HG02588 (cell line): ENCODE data around the gene ZFP69B.

Experiments used
- ATAC-seq: cut with Tn5 transposase; IDR thresholded peaks from one replicate; pipeline ENCODE4 v1.9.1; 2021; ENCODE audit warnings: mild to moderate bottlenecking, moderate library complexity; ENCODE audit not compliant: unreplicated experiment

Gene ZFP69B

GRCh38 chr1:40449684-40450494, at the start of gene ZFP69B:
ZFP69B (plus strand) TSS chr1:40450476; CDS start chr1:40450962, 486 bp downstream.
- peak; percentile 82 for ATAC-seq

- no peak for ATAC-seq
These were observed 48.6 kb upstream of the ZFP69B start for GRCh38 chr1:40401473-40402201.

- no peak for ATAC-seq
These were observed 45.4 kb upstream of the ZFP69B start for GRCh38 chr1:40404670-40405462.

GRCh38 chr1:40405812-40406211, 44.5 kb upstream of the ZFP69B start:
- ATAC-seq = no peak

- no peak for ATAC-seq
These were observed 42.8 kb upstream of the ZFP69B start for GRCh38 chr1:40407453-40407852.

GRCh38 chr1:40409467-40409866, 40.8 kb upstream of the ZFP69B start:
- ATAC-seq = no peak

GRCh38 chr1:40411294-40411693, 39.0 kb upstream of the ZFP69B start:
- ATAC-seq = no peak

GRCh38 chr1:40411843-40412242, 38.4 kb upstream of the ZFP69B start:
- ATAC-seq = no peak

- ATAC-seq = no peak
These were observed 36.6 kb upstream of the ZFP69B start for GRCh38 chr1:40413527-40414252.

GRCh38 chr1:40414331-40414730, 35.9 kb upstream of the ZFP69B start:
- ATAC-seq = no peak

- ATAC-seq = no peak
These were observed 33.6 kb upstream of the ZFP69B start for GRCh38 chr1:40416709-40417108.

GRCh38 chr1:40421431-40422384, 28.6 kb upstream of the ZFP69B start:
- no peak for ATAC-seq

GRCh38 chr1:40422630-40423263, 27.5 kb upstream of the ZFP69B start:
- no peak for ATAC-seq

- ATAC-seq = no peak
These were observed 27.0 kb upstream of the ZFP69B start for GRCh38 chr1:40423264-40423642.

GRCh38 chr1:40423951-40424618, 26.2 kb upstream of the ZFP69B start:
- ATAC-seq = no peak

GRCh38 chr1:40425198-40425597, 25.1 kb upstream of the ZFP69B start:
- ATAC-seq = no peak

GRCh38 chr1:40431385-40431784, 18.9 kb upstream of the ZFP69B start:
- ATAC-seq = no peak

GRCh38 chr1:40432644-40433390, 17.5 kb upstream of the ZFP69B start:
- ATAC-seq = no peak
